Transverse colon (tissue), 4 donors: ENCODE data around the gene DNAJC18. TPM values are rescaled to one million over a fixed set of nuclear protein-coding genes. Genes with fewer than 3 reads are reported as not detected.

Experiments used
- DNase-seq: peaks from one replicate; pipeline ENCODE4 v3.0.0-alpha.2; 2019
- H3K27ac ChIP-seq, 4 donors: fragments of 200-600 bp; sonication (generic); 2 replicates each; pipeline ENCODE4 v1.5.1; 2016 to 2018; ENCODE audit warnings: inconsistent platforms in 4 of 4
- H3K27me3 ChIP-seq: fragments of 200-600 bp; sonication (generic); 2 replicates; pipeline ENCODE4 v1.5.1; 2017; ENCODE audit warnings: inconsistent platforms
- H3K36me3 ChIP-seq, 4 donors: fragments of 200-600 bp; sonication (generic); 2 replicates each; pipeline ENCODE4 v1.5.1; 2017 to 2019; ENCODE audit warnings: inconsistent platforms in 4 of 4
- H3K4me1 ChIP-seq, 4 donors: fragments of 200-600 bp; sonication (generic); 2 replicates each; pipeline ENCODE4 v1.5.1; 2017 to 2020; ENCODE audit warnings: inconsistent platforms in 4 of 4
- H3K4me3 ChIP-seq, 4 donors: fragments of 200-600 bp; sonication (generic); 1 replicate in 1 of 4; 2 replicates in 3 of 4; pipeline versions ENCODE4 v1.5.1 to v1.6.1; 2017 to 2019; ENCODE audit warnings: inconsistent platforms in 4 of 4
- H3K9me3 ChIP-seq, 2 donors: fragments of 200-600 bp; sonication (generic); 2 replicates each; pipeline ENCODE4 v1.5.1; 2017 to 2019; ENCODE audit warnings: inconsistent platforms in 2 of 2
- EP300 ChIP-seq: sonication (generic); formaldehyde crosslinking; IDR thresholded peaks from one replicate; pipeline ENCODE4 v1.6.1; 2017; ENCODE audit warnings: antibody characterized with exemption, low read depth
- POLR2A ChIP-seq: fragments of 450-650 bp; IDR thresholded peaks from one replicate; pipeline ENCODE4 v1.6.1; 2016; ENCODE audit warnings: antibody characterized with exemption, mild to moderate bottlenecking, moderate library complexity
- POLR2AphosphoS5 ChIP-seq, 3 donors: sonication (generic); formaldehyde crosslinking; IDR thresholded peaks; one replicate each; pipeline ENCODE4 v1.6.1; 2016; ENCODE audit warnings: antibody characterized with exemption in 3 of 3
- WGBS, 2 donors: methylation state at CpG; one replicate each; pipeline ENCODE4 v1.1.5; 2018; ENCODE audit warnings: low coverage in 1 of 2; 5-methylcytosine and 5-hydroxymethylcytosine counted together
- in situ Hi-C, 4 donors: fragments of 200-750 bp; cut with MboI; loops; one replicate each; pipeline versions ENCODE4 v1.15.0 to v1.15.1; 2017; ENCODE audit warnings: low sequenced_read_pairs in 3 of 4, low pct_ligation_motif_present in 1 of 4, low pct_unique_long_range_greater_than_20kb in 1 of 4
- intact Hi-C: fragments of 100-400 bp; cut with DNase I; formaldehyde crosslinking; loops from one replicate; pipeline ENCODE4 v1.15.1; 2023; ENCODE audit warnings: low total_unique reads
- total RNA-seq, 4 donors: library from RNA; depleted of rRNA; stranded (reverse); fragments of >200 nt; gene quantifications; one replicate each; pipeline ENCODE4 v1.1.0, GENCODE V29; 2016
- TF ChIP-seq, protein P1 (sequence below), 5 experiments: fragments of 200-600 bp in 3 of 5; fragments of 450-650 bp in 2 of 5; sonication (generic) in 3 of 5; IDR thresholded peaks; 1 replicate in 2 of 5; 2 replicates in 3 of 5; pipeline ENCODE4 v1.5.1; 2016 to 2017; ENCODE audit warnings: antibody characterized with exemption in 5 of 5, inconsistent platforms in 3 of 5, mild to moderate bottlenecking in 2 of 5, moderate library complexity in 1 of 5

DNAJC18 gene
- total RNA-seq, 4 donors from 2014 or later = 0.37 to 3.8 (median 3.2) TPM

DNA sequence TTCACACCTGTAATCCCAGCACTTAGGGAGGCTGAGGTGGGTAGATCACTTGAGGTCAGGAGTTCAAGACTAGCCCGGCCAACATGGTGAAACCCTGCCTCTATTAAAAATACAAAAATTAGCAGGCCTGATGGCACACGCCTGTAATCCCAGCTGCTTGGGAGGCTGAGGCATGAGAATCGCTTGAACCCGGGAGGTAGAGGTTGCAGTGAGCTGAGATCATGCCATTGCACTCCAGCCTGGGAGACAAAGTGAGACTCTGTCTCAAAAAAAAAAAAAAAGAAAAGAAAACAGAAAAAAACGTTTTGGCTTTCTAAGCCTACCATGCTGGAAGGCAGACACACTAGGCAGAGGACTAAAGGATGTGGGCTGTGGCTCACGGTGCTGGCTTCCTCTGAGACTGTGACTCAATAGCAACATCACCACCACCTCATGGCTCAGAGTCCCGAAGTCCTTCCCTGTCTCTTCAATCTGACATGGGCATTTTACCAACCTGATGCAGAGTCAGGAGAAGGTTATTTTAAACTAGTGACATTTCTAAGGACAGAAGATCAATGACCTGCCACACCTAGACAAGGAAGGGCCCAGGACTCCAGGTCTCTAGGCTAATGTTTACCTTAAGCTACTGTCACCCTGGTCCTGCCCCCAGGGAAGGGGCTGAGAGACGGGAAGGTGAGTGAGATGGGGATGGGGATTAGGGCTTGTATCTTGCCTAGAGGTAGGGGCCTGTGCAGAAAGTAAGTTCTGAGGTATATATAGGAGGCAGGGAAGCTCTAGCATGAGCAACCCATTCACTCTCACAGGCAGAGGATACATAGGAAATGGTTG is 19.5 kb upstream of the DNAJC18 start:
- H3K4me3 ChIP-seq = no peak overlapping the region
- intact Hi-C loops = no loop called here
- H3K9me3 ChIP-seq = no peaks in the 10 kb centered on the region
- H3K4me1 ChIP-seq = peaks cover 0 to 19% (median 9%) of the 10 kb centered on the region in 4 donors
- in situ Hi-C loops = no loop called here
- TF ChIP-seq, protein P1, sequence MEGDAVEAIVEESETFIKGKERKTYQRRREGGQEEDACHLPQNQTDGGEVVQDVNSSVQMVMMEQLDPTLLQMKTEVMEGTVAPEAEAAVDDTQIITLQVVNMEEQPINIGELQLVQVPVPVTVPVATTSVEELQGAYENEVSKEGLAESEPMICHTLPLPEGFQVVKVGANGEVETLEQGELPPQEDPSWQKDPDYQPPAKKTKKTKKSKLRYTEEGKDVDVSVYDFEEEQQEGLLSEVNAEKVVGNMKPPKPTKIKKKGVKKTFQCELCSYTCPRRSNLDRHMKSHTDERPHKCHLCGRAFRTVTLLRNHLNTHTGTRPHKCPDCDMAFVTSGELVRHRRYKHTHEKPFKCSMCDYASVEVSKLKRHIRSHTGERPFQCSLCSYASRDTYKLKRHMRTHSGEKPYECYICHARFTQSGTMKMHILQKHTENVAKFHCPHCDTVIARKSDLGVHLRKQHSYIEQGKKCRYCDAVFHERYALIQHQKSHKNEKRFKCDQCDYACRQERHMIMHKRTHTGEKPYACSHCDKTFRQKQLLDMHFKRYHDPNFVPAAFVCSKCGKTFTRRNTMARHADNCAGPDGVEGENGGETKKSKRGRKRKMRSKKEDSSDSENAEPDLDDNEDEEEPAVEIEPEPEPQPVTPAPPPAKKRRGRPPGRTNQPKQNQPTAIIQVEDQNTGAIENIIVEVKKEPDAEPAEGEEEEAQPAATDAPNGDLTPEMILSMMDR (IDR thresholded peaks at IDR 0.05) = no peak
- TF ChIP-seq POLR2A = no peak
- no peak for TF ChIP-seq EP300
- TF ChIP-seq POLR2AphosphoS5 (IDR thresholded peaks at IDR 0.05) = no peak
- DNase-seq = peak; percentile 54
- peak overlapping the region; percentile 38 to 55 (median 52) for H3K27ac ChIP-seq
- no peaks in the 10 kb centered on the region for H3K27me3 ChIP-seq
- no peaks in the 10 kb centered on the region for H3K36me3 ChIP-seq
- WGBS, 2 donors = 56 to 59% methylated on average over 6 to 8 of the region's 8 CpGs

DNA sequence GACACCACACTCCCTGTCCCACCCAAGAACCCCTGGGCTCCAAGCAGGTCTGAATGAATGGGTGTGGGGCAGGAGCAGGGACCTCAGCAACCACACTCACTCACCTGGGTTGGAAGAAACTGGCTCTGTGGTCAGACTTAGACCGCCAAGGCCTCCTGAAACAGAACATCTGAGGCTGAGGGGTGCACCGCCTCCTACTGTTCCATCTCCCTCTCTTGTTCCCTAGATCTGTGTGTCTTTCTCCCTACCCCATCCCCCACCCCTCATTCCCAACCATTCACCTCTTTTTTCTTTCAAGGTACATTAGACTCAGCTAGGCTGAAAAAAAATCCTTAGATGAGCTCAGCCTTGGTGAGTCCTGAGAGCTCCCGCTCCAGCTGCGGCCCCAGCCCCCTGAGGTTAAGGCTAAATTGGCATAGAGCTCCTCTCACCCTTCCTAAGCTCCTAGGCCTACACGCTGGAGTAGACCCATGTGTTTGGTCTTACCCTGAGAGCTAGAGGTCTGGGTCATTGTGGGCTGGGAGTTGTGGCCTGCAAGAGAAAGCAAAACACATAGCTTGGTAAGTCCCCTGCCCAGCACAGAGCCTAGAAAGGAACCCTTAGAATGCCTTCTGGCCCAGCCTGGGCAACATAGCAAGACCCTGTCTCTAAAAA is 18.5 kb upstream of the DNAJC18 start:
- no peak for TF ChIP-seq EP300
- TF ChIP-seq POLR2AphosphoS5 (IDR thresholded peaks at IDR 0.05) = no peak
- no peak for TF ChIP-seq POLR2A
- TF ChIP-seq, protein P1 (IDR thresholded peaks at IDR 0.05) = no peak
- in situ Hi-C loops (no loop called here), intact Hi-C loops (no loop called here)
- DNase-seq = no peak
- H3K27me3 ChIP-seq = no peaks in the 10 kb centered on the region
- no peak overlapping the region for H3K4me3 ChIP-seq
- H3K36me3 ChIP-seq = no peaks in the 10 kb centered on the region
- peaks cover 0 to 19% (median 9%) of the 10 kb centered on the region in 4 donors for H3K4me1 ChIP-seq
- H3K9me3 ChIP-seq = no peaks in the 10 kb centered on the region
- peak overlapping the region in 1 of 4 donors; percentile 30 for H3K27ac ChIP-seq
- WGBS, 2 donors = 83% methylated on average over 5 of the region's 5 CpGs; no CpG with 5 or more reads in 1 of the 2 donors

DNA sequence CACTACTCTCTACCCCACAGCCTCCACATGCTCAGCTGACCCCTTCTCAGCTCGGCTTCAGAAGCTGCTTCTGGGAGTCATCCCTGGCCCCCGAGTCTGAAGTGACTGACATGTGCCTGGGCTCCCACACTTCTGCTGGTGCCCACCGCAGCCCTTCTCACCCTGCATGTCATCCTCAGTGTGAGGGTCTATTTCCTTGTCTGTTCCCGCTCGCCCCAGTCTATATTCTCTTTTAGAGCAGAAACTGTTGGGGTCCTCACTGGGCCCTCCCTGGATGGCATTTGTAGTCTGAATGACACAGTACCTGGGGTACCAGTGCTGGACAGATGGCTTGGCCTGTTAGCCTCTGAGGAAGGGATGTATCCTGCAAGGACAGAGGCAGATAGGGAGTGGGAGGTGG is 17.9 kb upstream of the DNAJC18 start:
- TF ChIP-seq POLR2A (no peak), POLR2AphosphoS5 (IDR thresholded peaks at IDR 0.05) (no peak), EP300 (no peak)
- TF ChIP-seq, protein P1 (IDR thresholded peaks at IDR 0.05) = no peak
- no peak overlapping the region for H3K27ac ChIP-seq
- no peaks in the 10 kb centered on the region for H3K9me3 ChIP-seq
- 93 to 96% methylated on average over 5 of the region's 5 CpGs for WGBS, 2 donors
- no peaks in the 10 kb centered on the region for H3K27me3 ChIP-seq
- H3K4me1 ChIP-seq = peaks cover 0 to 19% (median 9%) of the 10 kb centered on the region in 4 donors
- in situ Hi-C loops = no loop called here
- no peaks in the 10 kb centered on the region for H3K36me3 ChIP-seq
- DNase-seq = no peak
- intact Hi-C loops = no loop called here
- H3K4me3 ChIP-seq = no peak overlapping the region

DNA sequence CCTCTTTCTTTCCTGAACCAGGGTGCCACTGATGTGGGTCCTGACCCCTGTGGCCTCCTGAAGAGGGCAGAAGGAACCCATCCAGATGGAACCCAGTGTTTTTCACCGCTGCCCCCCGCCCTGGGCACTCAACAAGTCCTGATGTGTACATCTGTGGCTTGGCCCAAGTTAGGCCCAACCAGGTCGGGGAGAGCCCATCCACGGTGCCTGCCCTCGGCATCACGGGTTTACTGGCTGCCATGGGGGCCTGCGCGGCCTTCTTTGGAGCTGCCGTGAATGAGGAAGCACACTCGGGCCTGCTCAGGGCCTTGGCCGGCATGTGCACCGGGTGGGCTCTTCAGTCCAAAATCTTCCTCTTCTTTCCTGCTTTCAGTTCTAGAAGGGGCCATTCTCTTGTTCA is 17.5 kb upstream of the DNAJC18 start:
- H3K27ac ChIP-seq = no peak overlapping the region
- intact Hi-C loops = no loop called here
- no peaks in the 10 kb centered on the region for H3K36me3 ChIP-seq
- H3K4me1 ChIP-seq = peaks cover 0 to 19% (median 9%) of the 10 kb centered on the region in 4 donors
- in situ Hi-C loops = no loop called here
- WGBS, 2 donors = 92% methylated on average over 12 of the region's 12 CpGs; no CpG with 5 or more reads in 1 of the 2 donors
- H3K4me3 ChIP-seq = no peak overlapping the region
- TF ChIP-seq POLR2A = no peak
- no peak for TF ChIP-seq EP300
- TF ChIP-seq POLR2AphosphoS5 (IDR thresholded peaks at IDR 0.05) = no peak
- TF ChIP-seq, protein P1 (IDR thresholded peaks at IDR 0.05) = no peak
- DNase-seq = no peak
- H3K27me3 ChIP-seq = no peaks in the 10 kb centered on the region
- no peaks in the 10 kb centered on the region for H3K9me3 ChIP-seq
